NCI-H748 (cell line): ENCODE results near the gene EDARADD.
"Not testable (repeated sequence)": the region's sequence is repeated elsewhere in the genome, so short reads cannot be mapped to it uniquely, and the experiment has no call there.

Experiments
- DNase-seq: peaks from one replicate; lab custom pipeline; 2025; ENCODE audit not compliant: unreplicated experiment; lab: John Stamatoyannopoulos, UW

EDARADD gene

GRCh38 chr1:236429715-236430274 lies 35.7 kb downstream of the EDARADD start:
- no peak for DNase-seq

- DNase-seq = no peak
These were observed 39.8 kb downstream of the EDARADD start for GRCh38 chr1:236433819-236434315.

- DNase-seq = no peak
These were observed 44.5 kb downstream of the EDARADD start for GRCh38 chr1:236438614-236439013.

- DNase-seq = no peak
These were observed 46.3 kb downstream of the EDARADD start for GRCh38 chr1:236440373-236440772.

- DNase-seq = no peak
These were observed 56.7 kb downstream of the EDARADD start for GRCh38 chr1:236450779-236451178.

- peak; percentile 6 for DNase-seq
These were observed 57.8 kb downstream of the EDARADD start for GRCh38 chr1:236451796-236452373.

- no peak for DNase-seq
These were observed 61.2 kb downstream of the EDARADD start for GRCh38 chr1:236455243-236455642.

- DNase-seq = no peak
These were observed 63.7 kb downstream of the EDARADD start for GRCh38 chr1:236457775-236458174.

GRCh38 chr1:236458996-236459395 lies 64.9 kb downstream of the EDARADD start:
- DNase-seq = no peak

GRCh38 chr1:236460103-236460502 lies 66.0 kb downstream of the EDARADD start:
- DNase-seq = no peak

- not testable (repeated sequence) for DNase-seq
These were observed 70.1 kb downstream of the EDARADD start for GRCh38 chr1:236464197-236464596.

- no peak for DNase-seq
These were observed 71.3 kb downstream of the EDARADD start for GRCh38 chr1:236465231-236465958.

GRCh38 chr1:236465959-236466303 lies 71.8 kb downstream of the EDARADD start:
- no peak for DNase-seq

GRCh38 chr1:236467327-236467641 lies 73.2 kb downstream of the EDARADD start:
- no peak for DNase-seq

GRCh38 chr1:236468625-236469024 lies 74.5 kb downstream of the EDARADD start:
- DNase-seq = no peak

GRCh38 chr1:236469466-236469865 lies 75.4 kb downstream of the EDARADD start:
- no peak for DNase-seq

GRCh38 chr1:236471096-236471495 lies 77.0 kb downstream of the EDARADD start:
- DNase-seq = no peak

GRCh38 chr1:236471653-236472052 lies 77.6 kb downstream of the EDARADD start:
- peak; percentile 9 for DNase-seq

GRCh38 chr1:236472850-236473788 lies 79.0 kb downstream of the EDARADD start:
- no peak for DNase-seq

- no peak for DNase-seq
These were observed 81.9 kb downstream of the EDARADD start for GRCh38 chr1:236476019-236476418.

- DNase-seq = no peak
These were observed 86.8 kb downstream of the EDARADD start for GRCh38 chr1:236480758-236481436.
